NCI-H2107 treated with DMSO at 0.1 percent for 48 hours (cell line): ENCODE data around the gene KLHL17.
A peak's percentile ranks its signal among the peaks of the same experiment; 100 is the strongest.
"Not testable (repeated sequence)": the region's sequence is repeated elsewhere in the genome, so short reads cannot be mapped to it uniquely, and the experiment has no call there.

Experiments
- DNase-seq: peaks from one replicate; lab custom pipeline; 2025; ENCODE audit not compliant: unreplicated experiment; lab: John Stamatoyannopoulos, UW

Gene KLHL17

DNA sequence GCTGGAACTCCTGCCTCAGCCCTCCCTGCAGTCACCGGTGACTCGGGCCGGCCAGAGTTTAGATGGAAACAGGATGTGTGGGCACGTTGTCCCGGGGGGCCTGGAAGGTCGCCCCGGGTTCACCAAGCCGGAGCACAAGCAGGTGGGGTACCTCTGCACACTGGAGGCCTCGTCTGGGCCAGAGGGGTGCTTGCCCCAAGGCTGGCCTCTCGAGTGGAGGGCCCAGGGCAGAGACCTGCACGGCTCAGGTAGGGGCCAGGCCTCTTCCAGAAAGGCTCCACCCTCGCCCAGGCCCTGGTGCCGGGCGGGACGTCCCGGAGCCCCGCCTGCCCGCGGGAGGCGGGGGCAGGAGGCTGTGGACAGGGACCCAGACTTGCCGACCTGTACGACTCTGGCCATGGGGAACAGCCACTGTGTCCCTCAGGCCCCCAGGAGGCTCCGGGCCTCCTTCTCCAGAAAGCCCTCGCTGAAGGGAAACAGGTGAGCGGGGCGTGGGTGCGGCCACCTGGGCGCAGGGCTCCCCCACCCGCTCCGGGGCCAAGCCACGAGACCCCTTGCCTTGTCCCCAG lies 5.8 kb downstream of the KLHL17 start, which contains the start of gene PLEKHN1:
TSS of gene PLEKHN1 (plus strand) at position 348 of the 569 bp plus-strand sequence. CDS start at position 398, 50 bp downstream.
- no peak for DNase-seq

DNA sequence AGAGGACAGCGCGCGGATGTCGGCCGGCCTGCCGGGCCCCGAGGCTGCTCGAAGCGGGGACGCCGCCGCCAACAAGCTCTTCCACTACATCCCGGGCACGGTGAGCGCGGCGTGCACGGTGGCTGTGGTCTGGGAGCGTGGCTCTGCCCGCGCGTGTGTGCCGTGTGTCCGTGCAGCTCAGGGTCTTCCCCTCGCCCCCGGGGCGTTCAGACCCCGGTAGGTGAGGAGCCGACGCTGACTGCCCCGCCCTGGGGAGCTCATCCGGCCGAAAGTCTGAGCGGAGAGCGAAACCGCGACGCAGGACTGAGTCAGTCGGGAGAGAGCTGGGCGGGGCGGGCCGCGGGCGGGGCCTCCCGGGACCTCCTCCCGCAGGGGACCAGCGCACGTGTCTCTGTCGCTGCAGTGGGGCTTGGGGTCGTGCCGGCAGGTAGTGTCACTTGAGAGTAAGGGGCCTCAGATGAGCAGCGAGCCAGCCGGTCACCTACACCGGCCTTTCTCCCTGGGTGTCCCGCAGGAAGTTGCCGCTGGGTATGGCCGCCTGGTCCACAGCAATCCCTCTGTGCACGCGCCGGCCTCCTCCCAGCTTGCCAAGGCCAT lies 6.4 kb downstream of the KLHL17 start:
- DNase-seq: no peak

DNA sequence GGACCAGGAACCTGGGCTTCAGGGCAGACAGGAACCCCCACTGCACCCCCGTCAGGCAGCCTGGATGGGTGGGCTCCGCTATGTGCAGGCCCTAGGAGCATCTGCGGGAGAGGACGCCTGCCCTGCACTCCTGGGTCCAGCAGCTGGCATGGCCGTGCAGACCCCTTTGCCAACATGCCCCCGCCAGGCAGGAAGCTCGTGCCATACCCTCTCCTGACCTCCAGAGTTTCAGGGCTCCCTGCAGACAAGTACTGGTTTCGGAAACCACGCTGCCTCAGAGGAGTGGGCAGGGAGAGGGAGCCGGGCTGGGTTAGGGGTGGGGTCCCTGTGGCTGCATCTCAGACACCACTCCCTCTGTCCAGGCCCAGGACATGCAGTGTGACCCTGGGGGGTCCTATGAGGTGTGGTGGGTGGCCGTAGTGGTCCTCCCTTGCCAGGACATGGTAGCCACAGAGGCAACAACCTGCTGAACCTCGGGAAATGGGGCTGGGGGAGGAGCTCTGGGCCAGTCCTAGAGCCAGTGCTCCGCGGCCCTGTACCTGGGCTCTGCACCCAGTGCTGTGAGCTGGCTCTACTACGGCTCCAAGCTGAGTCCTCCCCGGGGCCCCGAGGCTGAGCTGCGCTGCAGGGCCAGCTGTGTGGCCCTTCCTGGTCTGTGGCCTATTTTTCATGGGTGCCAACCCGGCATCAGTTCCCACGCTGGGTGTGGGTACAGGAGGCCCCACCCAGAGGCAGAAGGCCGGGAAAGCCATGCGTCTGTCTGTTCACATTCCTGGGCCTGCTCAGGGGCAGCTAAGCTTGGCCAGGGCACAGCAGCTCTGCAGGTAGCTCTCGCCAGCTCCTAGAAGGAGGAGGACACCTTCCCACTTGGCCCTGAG lies 7.3 kb downstream of the KLHL17 start:
- DNase-seq: no peak

DNA sequence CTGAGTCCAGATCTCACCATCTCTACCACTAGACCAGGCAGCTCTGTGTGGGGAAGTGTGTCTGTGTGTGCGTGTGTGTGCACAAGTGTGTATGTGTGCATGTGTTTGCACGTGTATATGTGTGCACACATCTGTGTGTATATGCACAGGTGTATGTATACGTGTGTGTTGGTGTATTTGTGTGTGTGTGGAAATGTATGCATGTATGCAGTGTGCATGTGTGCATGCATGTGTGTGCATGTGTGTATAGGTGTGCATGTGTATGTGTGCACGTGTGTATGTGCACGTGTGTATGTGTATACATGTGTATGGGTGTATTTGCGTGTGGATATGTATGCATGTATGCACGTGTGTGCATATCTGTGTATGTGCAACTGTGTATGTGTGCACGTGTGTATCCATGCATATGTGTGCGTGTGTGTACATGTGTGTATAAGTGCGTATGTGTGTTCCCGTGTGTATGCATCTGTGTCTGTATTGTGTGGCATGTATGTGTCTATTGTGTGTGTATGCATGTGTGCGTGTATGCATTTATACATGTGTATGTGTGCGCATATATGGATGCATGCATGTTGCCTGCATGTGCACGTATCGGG lies 9.0 kb downstream of the KLHL17 start:
- no peak for DNase-seq

DNA sequence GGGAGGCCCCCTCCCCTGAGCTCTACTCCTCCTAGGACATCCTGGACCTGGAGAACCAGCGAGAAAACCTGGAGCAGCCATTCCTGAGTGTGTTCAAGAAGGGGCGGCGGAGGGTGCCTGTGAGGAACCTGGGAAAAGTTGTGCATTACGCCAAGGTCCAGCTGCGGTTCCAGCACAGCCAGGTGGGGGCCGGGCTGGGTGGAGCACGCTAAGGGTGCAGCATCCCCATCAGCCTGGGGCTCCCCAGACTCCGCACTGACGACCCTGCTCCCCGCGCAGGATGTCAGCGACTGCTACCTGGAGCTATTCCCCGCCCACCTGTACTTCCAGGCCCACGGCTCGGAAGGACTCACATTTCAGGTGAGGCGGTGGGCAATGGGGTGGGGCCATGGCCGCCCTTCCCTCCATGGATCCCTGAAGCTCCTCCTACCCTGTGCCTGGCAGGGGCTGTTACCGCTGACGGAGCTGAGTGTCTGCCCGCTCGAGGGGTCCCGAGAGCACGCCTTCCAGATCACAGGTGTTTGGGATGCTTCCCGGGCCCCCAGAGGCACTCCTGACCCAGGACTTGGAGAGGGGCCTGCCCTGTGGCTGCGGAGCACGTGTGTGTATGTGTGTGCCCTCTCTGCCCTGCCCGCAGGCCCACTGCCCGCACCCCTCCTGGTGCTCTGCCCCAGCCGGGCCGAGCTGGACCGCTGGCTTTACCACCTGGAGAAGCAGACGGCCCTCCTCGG lies 10.0 kb downstream of the KLHL17 start:
- DNase-seq: no peak

DNA sequence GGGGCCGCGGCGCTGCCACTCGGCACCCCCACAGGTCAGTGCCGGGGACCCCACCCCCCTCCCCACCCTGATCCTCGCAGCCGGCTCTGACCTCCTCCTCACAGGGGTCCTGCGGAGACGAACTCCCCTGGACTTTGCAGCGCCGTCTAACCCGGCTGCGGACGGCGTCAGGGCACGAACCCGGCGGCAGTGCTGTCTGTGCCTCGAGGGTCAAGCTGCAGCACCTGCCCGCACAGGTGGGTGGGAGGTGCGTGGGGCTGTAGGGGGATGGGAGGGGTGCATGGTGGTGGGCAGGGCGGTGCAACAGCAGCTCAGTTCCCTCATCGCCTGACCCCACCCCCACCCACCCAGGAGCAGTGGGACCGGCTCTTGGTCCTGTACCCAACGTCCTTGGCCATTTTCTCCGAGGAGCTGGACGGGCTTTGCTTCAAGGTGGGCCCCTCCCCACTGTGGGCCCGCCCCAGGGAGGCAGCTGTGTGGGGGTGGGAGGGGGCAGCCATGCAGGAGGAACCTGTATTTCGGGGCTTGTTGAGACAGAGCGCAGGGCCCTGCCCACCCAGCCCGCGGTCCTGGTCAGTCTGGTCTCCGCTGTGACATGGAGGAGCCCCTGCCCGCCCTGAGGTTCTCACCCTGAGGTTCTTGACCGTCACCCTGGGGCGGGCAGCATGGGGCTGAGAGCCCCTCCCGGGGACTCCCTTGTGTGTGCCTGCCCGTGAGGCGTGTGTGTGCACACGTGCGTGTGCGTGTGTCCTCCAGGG lies 10.8 kb downstream of the KLHL17 start:
- no peak for DNase-seq

DNA sequence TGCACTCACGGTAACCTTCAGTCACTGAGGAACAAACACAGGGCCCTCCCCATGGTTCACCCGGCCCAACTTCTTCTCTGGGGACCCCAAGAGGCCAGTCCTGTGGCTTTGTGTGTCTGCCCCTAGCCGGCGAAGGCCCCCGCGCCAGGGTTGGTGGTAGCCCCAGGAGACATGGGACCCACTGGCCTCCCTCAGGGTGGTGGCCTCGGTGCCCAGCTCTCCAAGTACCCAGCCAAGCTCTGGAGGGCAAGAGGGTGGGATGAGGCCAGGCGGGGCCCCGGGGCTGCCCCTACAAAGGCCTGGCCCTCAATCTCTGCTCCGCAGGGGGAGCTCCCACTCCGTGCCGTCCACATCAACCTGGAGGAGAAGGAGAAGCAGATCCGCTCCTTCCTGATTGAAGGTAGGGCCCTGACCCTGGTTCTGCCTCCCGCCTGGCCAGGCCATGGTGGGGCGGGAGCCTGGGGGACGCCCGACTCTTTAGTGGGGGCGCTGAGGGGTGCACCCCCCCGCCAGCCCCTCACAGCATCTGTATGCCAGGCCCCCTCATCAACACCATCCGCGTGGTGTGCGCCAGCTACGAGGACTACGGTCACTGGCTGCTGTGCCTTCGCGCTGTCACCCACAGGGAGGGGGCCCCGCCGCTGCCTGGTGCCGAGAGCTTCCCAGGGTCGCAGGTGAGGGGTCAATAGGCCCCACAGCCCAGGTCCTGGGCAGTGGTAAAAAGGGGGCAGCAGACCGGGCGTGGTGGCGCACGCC lies 11.5 kb downstream of the KLHL17 start:
- DNase-seq: no peak

DNA sequence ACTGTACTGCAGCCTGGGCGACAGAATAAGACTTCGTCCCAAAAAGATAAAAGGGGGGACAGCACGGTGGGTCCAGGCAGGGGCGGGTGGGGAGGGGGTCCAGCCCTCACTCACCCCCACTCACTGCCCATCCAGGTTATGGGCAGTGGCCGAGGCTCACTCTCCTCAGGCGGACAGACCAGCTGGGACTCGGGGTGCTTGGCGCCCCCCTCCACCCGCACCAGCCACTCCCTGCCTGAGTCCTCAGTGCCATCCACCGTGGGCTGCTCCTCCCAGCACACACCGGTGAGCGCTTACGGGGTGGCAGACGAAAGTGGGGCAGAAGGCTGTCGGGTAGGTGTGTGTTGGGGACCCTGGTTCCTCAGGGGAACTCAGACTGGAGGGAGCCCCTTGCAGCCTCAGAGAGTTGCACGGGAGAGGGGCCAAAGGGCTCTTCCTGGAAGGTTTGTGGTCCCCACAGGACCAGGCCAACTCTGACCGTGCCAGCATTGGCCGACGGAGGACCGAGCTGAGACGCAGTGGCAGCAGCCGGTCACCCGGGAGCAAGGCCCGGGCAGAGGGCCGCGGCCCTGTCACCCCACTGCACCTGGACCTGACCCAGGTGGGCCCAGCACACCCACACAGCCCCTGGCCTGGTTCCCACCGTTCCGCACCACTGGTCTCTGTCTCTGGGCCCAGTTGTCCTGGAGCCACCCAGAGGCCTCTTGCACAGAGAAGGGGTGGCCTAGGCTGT lies 12.5 kb downstream of the KLHL17 start:
- DNase-seq: no peak

DNA sequence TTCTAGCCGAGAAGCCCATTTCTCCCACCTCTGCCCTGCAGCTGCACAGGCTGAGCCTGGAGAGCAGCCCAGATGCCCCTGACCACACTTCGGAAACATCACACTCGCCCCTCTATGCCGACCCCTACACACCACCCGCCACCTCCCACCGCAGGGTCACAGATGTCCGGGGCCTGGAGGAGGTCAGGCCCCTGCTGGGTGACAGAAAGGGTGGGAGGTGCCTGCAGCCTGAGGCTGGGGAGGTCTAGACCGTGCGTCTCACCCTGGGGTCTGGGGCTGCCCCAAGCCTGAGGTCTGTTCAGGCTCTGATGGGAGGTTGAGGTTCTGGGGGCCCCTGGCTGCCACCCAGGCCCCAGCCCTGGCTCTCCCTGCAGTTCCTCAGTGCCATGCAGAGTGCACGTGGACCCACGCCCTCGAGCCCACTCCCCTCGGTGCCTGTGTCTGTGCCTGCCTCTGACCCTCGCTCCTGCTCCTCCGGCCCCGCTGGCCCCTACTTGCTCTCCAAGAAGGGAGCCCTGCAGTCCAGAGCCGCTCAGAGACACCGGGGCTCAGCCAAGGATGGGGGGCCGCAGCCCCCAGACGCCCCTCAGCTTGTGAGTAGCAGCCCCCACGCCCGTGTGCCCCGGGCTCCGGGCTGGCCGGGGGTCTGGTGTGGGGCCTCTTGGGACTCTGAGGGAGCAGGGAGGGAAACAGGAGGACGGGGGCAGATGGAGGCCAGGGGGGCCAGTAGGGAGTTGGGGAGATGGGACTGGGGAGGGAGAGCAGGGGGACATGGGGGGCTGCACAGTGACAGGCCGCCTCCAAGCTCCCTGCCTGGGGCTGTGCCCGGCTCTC lies 13.3 kb downstream of the KLHL17 start:
- DNase-seq: no peak

DNA sequence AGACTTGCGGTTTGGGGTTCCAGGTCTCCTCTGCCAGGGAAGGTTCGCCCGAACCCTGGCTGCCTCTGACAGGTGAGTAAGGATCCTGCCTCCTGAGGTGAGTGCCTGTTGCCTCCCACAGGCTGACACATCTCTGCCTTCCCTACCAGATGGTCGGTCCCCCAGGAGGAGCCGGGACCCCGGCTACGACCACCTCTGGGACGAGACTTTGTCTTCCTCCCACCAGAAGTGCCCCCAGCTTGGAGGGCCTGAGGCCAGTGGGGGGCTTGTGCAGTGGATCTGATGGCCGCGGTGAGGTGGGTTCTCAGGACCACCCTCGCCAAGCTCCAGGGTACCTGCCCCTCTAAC lies 13.9 kb downstream of the KLHL17 start:
- DNase-seq: no peak

DNA sequence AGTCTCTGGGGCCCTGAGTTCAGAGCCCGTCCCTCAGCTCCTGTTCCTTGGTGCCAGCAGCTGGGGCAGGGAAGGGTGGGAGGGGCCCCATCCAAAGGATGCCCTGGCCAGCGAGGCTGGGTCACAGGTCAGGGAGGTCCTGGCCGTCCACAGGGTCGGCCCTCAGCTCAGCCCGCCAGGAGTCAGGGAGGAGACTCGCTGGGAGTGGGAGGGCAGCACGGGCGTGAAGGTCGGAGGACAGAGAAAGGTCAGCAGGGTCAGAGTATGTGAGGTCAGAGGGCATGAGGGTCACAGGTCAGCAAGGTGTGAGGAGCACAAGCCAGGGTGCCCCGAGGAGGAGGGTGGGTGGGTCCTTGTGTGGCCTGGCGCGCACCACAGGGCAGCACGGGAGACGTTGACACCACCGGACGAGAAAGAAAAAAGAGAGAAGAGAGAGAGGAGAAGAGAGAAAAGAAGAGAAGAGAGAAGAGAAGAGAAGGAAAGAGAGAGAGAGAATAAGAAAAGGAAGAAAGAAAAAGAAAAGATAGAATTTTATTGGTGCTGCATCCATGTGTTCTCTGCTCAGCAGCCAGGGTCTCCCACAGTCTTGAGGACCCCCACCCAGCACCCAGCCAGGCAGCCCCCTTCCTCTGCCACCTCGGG lies 14.4 kb downstream of the KLHL17 start:
- no peak for DNase-seq

DNA sequence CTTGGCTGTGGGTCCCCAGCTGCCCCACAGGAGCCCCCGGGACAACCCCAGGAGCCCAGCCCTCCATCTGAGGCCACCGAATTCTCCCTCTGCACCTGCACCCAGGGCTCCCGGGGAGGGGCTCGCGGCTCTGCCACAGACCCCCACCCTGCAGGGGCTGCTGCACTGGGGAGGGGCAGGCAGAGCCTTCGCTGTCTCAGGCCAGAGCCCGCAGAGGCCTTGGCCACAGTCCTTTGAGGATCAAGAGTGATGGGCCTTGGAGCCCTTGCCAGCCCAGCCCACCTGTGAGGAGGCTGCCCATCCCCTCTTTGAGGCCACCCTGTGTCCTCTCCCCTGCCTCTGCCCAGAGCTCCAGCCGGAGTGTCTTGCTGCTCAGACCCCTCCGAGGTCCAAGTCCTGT lies 15.0 kb downstream of the KLHL17 start:
- no peak for DNase-seq

DNA sequence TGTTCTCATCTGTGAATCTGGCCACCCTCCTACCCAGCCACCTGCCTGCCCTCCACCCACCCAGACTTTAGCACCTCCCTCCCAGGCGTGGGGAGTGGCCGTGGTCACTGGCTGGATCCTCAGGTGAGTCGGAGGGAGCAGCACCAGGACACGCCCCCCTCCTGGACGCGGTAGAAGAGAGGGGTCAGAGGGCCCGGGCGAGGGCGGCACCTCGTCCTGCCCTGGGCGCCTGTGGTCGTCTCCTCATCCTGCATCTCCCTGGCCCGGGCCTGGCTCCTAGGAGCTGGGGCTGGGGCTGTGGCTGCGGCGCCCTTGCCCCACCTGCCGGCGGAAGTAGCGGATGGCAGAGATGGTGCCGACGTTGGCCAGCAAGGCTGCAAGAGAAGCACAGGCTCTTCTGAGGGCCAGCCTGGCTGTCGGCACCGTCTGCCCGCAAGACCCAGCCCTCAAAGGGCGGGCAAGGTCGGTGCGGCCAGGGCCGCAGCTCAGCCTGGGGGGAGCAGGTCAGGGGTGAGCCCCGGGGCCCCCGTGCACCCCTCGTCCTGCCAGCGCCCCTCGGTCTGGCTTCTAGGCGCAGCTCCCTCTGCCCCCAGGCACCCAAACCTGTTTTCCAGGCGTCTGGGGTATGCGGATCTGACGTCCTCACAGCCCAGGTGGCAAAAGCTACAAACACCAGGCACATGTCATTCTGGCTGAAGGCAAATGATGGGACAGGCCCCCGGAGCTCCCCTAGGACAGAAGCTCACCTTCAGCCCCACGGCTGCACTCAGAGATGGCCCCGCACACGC lies 15.7 kb downstream of the KLHL17 start:
- DNase-seq: peak; percentile 7

DNA sequence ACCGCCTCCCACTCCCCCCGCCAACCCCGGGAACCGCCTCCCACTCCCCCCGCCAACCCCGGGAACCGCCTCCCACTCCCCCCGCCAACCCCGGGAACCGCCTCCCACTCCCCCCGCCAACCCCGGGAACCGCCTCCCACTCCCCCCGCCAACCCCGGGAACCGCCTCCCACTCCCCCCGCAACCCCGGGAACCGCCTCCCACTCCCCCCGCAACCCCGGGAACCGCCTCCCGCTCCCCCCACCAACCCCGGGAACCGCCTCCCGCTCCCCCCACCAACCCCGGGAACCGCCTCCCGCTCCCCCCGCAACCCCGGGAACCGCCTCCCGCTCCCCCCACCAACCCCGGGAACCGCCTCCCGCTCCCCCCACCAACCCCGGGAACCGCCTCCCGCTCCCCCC lies 16.4 kb downstream of the KLHL17 start:
- DNase-seq: not testable (repeated sequence)

DNA sequence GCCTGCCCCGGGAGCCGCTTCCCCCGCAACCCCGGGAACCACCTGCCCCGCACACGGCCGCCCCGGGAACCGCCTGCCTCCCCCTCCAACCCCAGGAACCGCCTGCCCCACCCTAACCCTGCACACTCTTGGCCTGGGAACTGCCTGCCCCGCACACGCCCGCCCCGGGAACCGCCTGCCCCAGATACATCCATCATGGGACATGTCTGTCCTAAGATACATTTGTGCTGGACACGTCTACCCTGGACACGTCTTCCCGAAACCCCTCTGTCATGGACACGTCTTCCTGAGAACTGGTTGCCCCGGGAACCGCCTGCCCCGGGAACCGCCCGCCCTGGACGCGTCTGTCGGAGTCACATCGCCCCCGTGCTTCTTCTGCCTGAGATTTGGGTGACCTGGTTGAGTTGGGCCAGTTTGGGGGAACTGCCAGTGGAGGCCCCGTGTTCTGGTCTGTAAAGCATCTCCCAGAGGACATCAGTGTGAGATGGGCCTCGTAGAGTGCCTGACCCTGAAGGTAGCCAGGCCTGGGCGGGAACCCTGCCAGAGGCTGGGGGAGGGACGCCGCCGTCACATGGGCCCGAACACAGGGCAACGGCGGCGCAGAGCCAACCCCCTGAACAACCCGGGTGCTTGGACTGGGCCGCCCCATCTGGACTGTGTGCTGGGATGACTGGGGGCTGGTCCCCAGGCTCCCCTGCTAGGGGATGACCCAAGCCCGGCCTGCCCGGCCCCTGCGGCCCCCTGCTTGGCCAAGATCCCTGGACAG lies 17.9 kb downstream of the KLHL17 start:
- DNase-seq: no peak
